Upper lobe of left lung (tissue), 6 donors: ENCODE results near the gene IFT57. TPM values are rescaled to one million over a fixed set of nuclear protein-coding genes. Genes with fewer than 3 reads are reported as not detected.

Source experiments
- ATAC-seq, 2 donors: fragments of 200-7000 bp; cut with Tn5 transposase; one replicate each; pipeline ENCODE4 v1.9.1; 2022; ENCODE audit warnings: mild to moderate bottlenecking in 2 of 2, moderate library complexity in 2 of 2; ENCODE audit not compliant: low FRiP score in 2 of 2
- DNase-seq, 2 donors: peaks; one replicate each; pipeline ENCODE4 v3.0.0-alpha.2; 2019 to 2020
- H3K27ac ChIP-seq, 4 donors: fragments of 200-600 bp; sonication (generic); one replicate each; pipeline ENCODE4 v1.5.1; 2016 to 2019
- H3K27me3 ChIP-seq, 4 donors: fragments of 200-600 bp; sonication (generic); one replicate each; pipeline ENCODE4 v1.5.1; 2017 to 2019
- H3K36me3 ChIP-seq, 4 donors: fragments of 200-600 bp; sonication (generic); one replicate each; pipeline ENCODE4 v1.5.1; 2016 to 2019
- H3K4me1 ChIP-seq, 4 donors: fragments of 200-600 bp; sonication (generic); one replicate each; pipeline ENCODE4 v1.5.1; 2018 to 2019
- H3K4me3 ChIP-seq, 4 donors: fragments of 200-600 bp; sonication (generic); one replicate each; pipeline ENCODE4 v1.5.1; 2017 to 2019; ENCODE audit warnings: mild to moderate bottlenecking in 2 of 4, moderate library complexity in 1 of 4
- H3K9me3 ChIP-seq, 4 donors: fragments of 200-600 bp; sonication (generic); one replicate each; pipeline ENCODE4 v1.5.1; 2018 to 2019
- CTCF ChIP-seq, 6 experiments: fragments of 450-650 bp in 4 of 6; fragments of 200-600 bp in 2 of 6; sonication (generic) in 2 of 6; IDR thresholded peaks; one replicate each; pipeline ENCODE4 v1.5.1; 2016 to 2019; ENCODE audit warnings: antibody characterized with exemption in 6 of 6
- EP300 ChIP-seq, 4 donors: sonication (generic); formaldehyde crosslinking; IDR thresholded peaks; one replicate each; pipeline ENCODE4 v1.5.1; 2017; ENCODE audit warnings: antibody characterized with exemption in 4 of 4, control low read depth in 2 of 4
- POLR2A ChIP-seq, 4 donors: fragments of 450-650 bp; IDR thresholded peaks; one replicate each; pipeline ENCODE4 v1.5.1; 2016 to 2017; ENCODE audit warnings: antibody characterized with exemption in 4 of 4, mild to moderate bottlenecking in 2 of 4
- POLR2AphosphoS5 ChIP-seq, 2 donors: sonication (generic); formaldehyde crosslinking; IDR thresholded peaks; one replicate each; pipeline ENCODE4 v1.5.1; 2017; ENCODE audit warnings: antibody characterized with exemption in 2 of 2
- WGBS, 2 donors: methylation state at CpG; one replicate each; pipeline ENCODE4 v1.1.5; 2017 to 2018; 5-methylcytosine and 5-hydroxymethylcytosine counted together
- total RNA-seq, 6 donors: library from RNA; depleted of rRNA in 4 of 6; stranded (reverse); fragments of >200 nt in 4 of 6; gene quantifications; one replicate each; pipeline versions ENCODE4 v1.1.0 to v1.2.1, GENCODE V29; 2016 to 2021
- donor health status: DM: no; HTN: no; CAD: no; lungs with moderate emphysema.
- donor health status: DM: no; HTN: yes; CAD: no; lungs with severe emphysema.

The IFT57 gene
- total RNA-seq, 6 donors from 2014 or later, result 118 to 467 (median 232) TPM

DNA sequence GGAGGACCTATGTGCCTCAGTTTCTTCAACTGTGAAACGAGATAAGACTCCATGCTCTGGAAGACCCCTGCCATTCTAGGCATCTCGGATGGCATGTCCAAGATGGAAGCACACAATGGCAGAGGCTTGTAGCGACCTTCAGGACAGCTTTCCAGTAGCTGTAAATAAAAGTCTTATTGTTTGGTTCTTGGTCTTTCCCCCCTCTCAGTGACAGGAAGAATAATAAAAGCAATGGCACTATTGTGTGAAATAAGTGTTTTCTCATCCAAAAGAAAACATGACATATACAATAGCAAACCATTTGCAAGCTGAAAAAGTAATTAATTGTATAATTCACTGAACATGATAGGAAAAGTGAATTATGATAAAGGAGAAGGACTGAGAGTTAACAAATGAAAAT is 98.9 kb downstream of the IFT57 start:
- DNase-seq, result no peak

DNA sequence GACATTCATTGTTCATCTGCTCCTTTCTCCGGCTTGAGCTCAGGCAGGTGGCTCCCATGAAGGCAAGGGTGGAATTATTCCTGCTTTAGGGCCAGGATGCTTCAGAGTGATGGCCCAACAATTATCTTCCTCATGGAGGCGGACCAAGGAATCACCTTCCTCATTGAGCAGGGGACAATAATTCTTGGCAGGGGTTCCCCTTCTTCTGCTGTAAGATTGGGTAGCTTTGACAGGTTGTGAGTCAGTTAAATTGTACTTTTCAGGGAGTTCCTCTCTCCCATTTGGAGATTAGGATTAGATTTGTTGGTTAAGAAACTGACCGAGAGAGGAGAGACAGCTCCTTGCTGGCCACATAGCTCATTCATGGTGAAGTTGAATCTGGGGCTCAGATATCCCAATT is 99.9 kb downstream of the IFT57 start:
- no peak for DNase-seq
- peaks cover 2 to 15% (median 8%) of the 10 kb centered on the region in 4 donors for H3K4me1 ChIP-seq

More for the DNA sequence above, 98.9 kb downstream of the IFT57 start:
- 55 to 98% methylated on average over 3 of the region's 3 CpGs for WGBS, 2 donors
- ATAC-seq, result no peak
- Histone ChIP-seq H3K27ac (no peak overlapping the region), H3K4me1 (peaks cover 5 to 22% (median 11%) of the 10 kb centered on the region in 4 donors), H3K9me3 (no peaks in the 10 kb centered on the region), H3K36me3 (no peaks in the 10 kb centered on the region), H3K4me3 (no peak overlapping the region), H3K27me3 (no peaks in the 10 kb centered on the region)
- TF ChIP-seq POLR2A (IDR thresholded peaks at IDR 0.05) (no peak), EP300 (IDR thresholded peaks at IDR 0.05) (no peak), CTCF (IDR thresholded peaks at IDR 0.05) (no peak), POLR2AphosphoS5 (IDR thresholded peaks at IDR 0.05) (no peak)

DNA sequence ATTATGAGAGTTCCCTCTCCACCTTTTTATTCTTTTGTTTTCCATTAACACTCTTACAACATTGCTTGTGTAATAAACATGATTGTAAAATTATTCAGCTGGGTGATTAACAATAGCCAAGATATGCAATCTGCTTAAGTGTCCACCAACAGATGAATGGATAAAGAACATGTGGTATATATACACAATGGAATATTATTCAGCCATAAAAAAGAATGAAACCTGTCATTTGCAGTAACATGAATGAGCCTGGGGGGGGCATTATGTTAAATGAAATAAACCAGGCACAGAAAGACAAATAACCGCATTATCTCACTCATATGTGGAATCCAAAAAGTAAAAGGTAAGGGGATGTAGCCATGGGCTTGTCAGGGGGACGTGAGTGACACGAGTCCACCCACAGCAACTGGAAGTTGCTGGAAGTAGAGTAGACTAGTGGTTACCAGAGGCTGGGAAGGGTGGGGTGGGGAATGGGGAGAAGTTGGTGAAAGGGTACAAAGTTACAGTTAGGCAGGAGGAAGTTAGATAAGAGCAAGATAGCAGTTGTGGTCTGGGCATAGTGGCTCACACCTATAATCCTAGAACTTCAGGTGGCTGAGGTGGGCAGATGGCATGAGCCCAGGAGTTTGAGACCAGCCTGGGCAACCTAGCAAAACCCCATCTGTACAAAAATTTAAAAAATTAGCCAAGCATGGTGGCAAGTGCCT is 102.7 kb downstream of the IFT57 start:
- no peak for TF ChIP-seq EP300 (IDR thresholded peaks at IDR 0.05)
- TF ChIP-seq POLR2A (IDR thresholded peaks at IDR 0.05), result no peak
- TF ChIP-seq CTCF (IDR thresholded peaks at IDR 0.05), result no peak
- no peak for TF ChIP-seq POLR2AphosphoS5 (IDR thresholded peaks at IDR 0.05)
- Histone ChIP-seq H3K27me3 (no peaks in the 10 kb centered on the region), H3K9me3 (no peaks in the 10 kb centered on the region), H3K4me1 (peaks cover 0 to 8% (median 2%) of the 10 kb centered on the region in 4 donors), H3K27ac (no peak overlapping the region), H3K4me3 (no peak overlapping the region), H3K36me3 (no peaks in the 10 kb centered on the region)
- ATAC-seq, result no peak
- no peak for DNase-seq
- 81 to 91% methylated on average over 3 of the region's 3 CpGs for whole genome bisulfite sequencing, 2 donors

More for the DNA sequence above, 99.9 kb downstream of the IFT57 start:
- no peak overlapping the region for H3K4me3 ChIP-seq
- TF ChIP-seq EP300 (IDR thresholded peaks at IDR 0.05) (no peak), POLR2A (IDR thresholded peaks at IDR 0.05) (no peak), CTCF (IDR thresholded peaks at IDR 0.05) (no peak), POLR2AphosphoS5 (IDR thresholded peaks at IDR 0.05) (no peak)
- 89 to 92% methylated on average over 3 of the region's 3 CpGs for WGBS, 2 donors
- H3K9me3 ChIP-seq, result no peaks in the 10 kb centered on the region
- H3K27me3 ChIP-seq, result no peaks in the 10 kb centered on the region
- no peak overlapping the region for H3K27ac ChIP-seq
- ATAC-seq, result no peak
- H3K36me3 ChIP-seq, result no peaks in the 10 kb centered on the region

GRCh38 chr3:108118038-108118768 is 104.0 kb downstream of the IFT57 start:
- ATAC-seq (no peak), DNase-seq (no peak)
- Histone ChIP-seq H3K27ac (no peak overlapping the region), H3K9me3 (no peaks in the 10 kb centered on the region), H3K36me3 (no peaks in the 10 kb centered on the region), H3K27me3 (no peaks in the 10 kb centered on the region), H3K4me3 (no peak overlapping the region), H3K4me1 (no peaks in the 10 kb centered on the region)
- 86 to 87% methylated on average over 6 of the region's 6 CpGs for WGBS, 2 donors
- TF ChIP-seq POLR2AphosphoS5 (IDR thresholded peaks at IDR 0.05) (no peak), CTCF (IDR thresholded peaks at IDR 0.05) (no peak), EP300 (IDR thresholded peaks at IDR 0.05) (no peak), POLR2A (IDR thresholded peaks at IDR 0.05) (no peak)
